Umbilical cord (tissue), 2 donors: ENCODE measurements around the gene RAP1GAP2. TPM values are rescaled to one million over a fixed set of nuclear protein-coding genes. Genes with fewer than 3 reads are reported as not detected.
A peak's percentile ranks its signal among the peaks of the same experiment; 100 is the strongest.

ENCODE experiments used
- DNase-seq: peaks from one replicate; pipeline ENCODE4 v3.0.0-alpha.2; 2015; ENCODE audit warnings: low spot score
- total RNA-seq: library from RNA; depleted of rRNA; stranded (reverse); fragments of >200 nt; gene quantifications from one replicate; pipeline ENCODE4 v1.2.3, GENCODE V29; 2014; ENCODE audit warnings: low replicate concordance; ENCODE audit not compliant: insufficient read depth

RAP1GAP2 gene
- total RNA-seq, 1 donor from 2014 or later: 16.6 TPM

GRCh38 chr17:3022197-3022596 lies 226.0 kb downstream of the RAP1GAP2 start:
- DNase-seq: no peak

- no peak for DNase-seq
These were observed 228.1 kb downstream of the RAP1GAP2 start for GRCh38 chr17:3024346-3024745.

- no peak for DNase-seq
These were observed 229.3 kb downstream of the RAP1GAP2 start for GRCh38 chr17:3025421-3026124.

- no peak for DNase-seq
These were observed 230.1 kb downstream of the RAP1GAP2 start for GRCh38 chr17:3026125-3026855.

GRCh38 chr17:3026856-3027751 lies 230.9 kb downstream of the RAP1GAP2 start:
- peak; percentile 22 for DNase-seq

GRCh38 chr17:3027786-3028532 lies 231.7 kb downstream of the RAP1GAP2 start:
- DNase-seq: no peak

- DNase-seq: no peak
These were observed 233.1 kb downstream of the RAP1GAP2 start for GRCh38 chr17:3029213-3029913.

GRCh38 chr17:3030096-3030495 lies 233.9 kb downstream of the RAP1GAP2 start:
- no peak for DNase-seq

GRCh38 chr17:3030852-3031470 lies 234.7 kb downstream of the RAP1GAP2 start:
- peak; percentile 19 for DNase-seq

- no peak for DNase-seq
These were observed 236.3 kb downstream of the RAP1GAP2 start for GRCh38 chr17:3032258-3033247.

- no peak for DNase-seq
These were observed 237.0 kb downstream of the RAP1GAP2 start for GRCh38 chr17:3033248-3033640.

GRCh38 chr17:3033741-3034577 lies 237.7 kb downstream of the RAP1GAP2 start:
- DNase-seq: no peak

- no peak for DNase-seq
These were observed 238.3 kb downstream of the RAP1GAP2 start for GRCh38 chr17:3034578-3034920.

- no peak for DNase-seq
These were observed 239.2 kb downstream of the RAP1GAP2 start for GRCh38 chr17:3035256-3035967.

- DNase-seq: no peak
These were observed 239.7 kb downstream of the RAP1GAP2 start for GRCh38 chr17:3035968-3036280.

GRCh38 chr17:3036800-3037199 lies 240.6 kb downstream of the RAP1GAP2 start:
- DNase-seq: no peak

GRCh38 chr17:3037259-3037658 lies 241.0 kb downstream of the RAP1GAP2 start:
- DNase-seq: no peak

GRCh38 chr17:3038941-3039340 lies 242.7 kb downstream of the RAP1GAP2 start:
- no peak for DNase-seq
